ENCODE measurements around the gene DPP6. TPM values are rescaled to one million over a fixed set of nuclear protein-coding genes. Genes with fewer than 3 reads are reported as not detected.

Gene DPP6
- total and polyA plus RNA-seq, 12 donors: 0.07 to 2.1 (median 0.16) TPM; not detected in 4

- no peak for DNase-seq
- Histone ChIP-seq H3K4me3 (no peak overlapping the region), H3K36me3 (no peaks in the 10 kb centered on the region), H3K4me1 (no peaks in the 10 kb centered on the region), H3K27ac (no peak overlapping the region), H3K9me3 (no peaks in the 10 kb centered on the region), H3K27me3 (peaks cover 0 to 9% (median 0%) of the 10 kb centered on the region in 7 donors)
- TF ChIP-seq CTCF (IDR thresholded peaks at IDR 0.05): no peak
- intact Hi-C loops (cut with DNase I): no loop called here
- ATAC-seq: no peak
- 64 to 65% methylated on average over 5 of the region's 5 CpGs for WGBS, 2 donors
Measured at GRCh38 chr7:154720016-154720415, 667.8 kb downstream of the DPP6 start.

GRCh38 chr7:154721086-154721485, 668.9 kb downstream of the DPP6 start:
- TF ChIP-seq CTCF (IDR thresholded peaks at IDR 0.05): no peak
- no peak overlapping the region for H3K4me3 ChIP-seq
- DNase-seq (no peak), ATAC-seq (no peak)
- WGBS, 2 donors: 73 to 82% methylated on average over 7 of the region's 7 CpGs
- no peaks in the 10 kb centered on the region for H3K36me3 ChIP-seq
- H3K27me3 ChIP-seq: peaks cover 0 to 9% (median 0%) of the 10 kb centered on the region in 7 donors
- H3K9me3 ChIP-seq: peaks cover 0 to 8% (median 3%) of the 10 kb centered on the region in 11 donors
- H3K4me1 ChIP-seq: no peaks in the 10 kb centered on the region
- intact Hi-C loops (cut with DNase I): no loop called here
- H3K27ac ChIP-seq: no peak overlapping the region

GRCh38 chr7:154726368-154726767, 674.2 kb downstream of the DPP6 start:
- 74 to 75% methylated on average over 4 of the region's 4 CpGs for WGBS, 2 donors
- ATAC-seq (no peak), DNase-seq (no peak)
- TF ChIP-seq CTCF (IDR thresholded peaks at IDR 0.05): no peak
- no peak overlapping the region for H3K4me3 ChIP-seq
- H3K9me3 ChIP-seq: peaks cover 0 to 16% (median 6%) of the 10 kb centered on the region in 11 donors
- H3K36me3 ChIP-seq: no peaks in the 10 kb centered on the region
- intact Hi-C loops (cut with DNase I): no loop called here
- no peaks in the 10 kb centered on the region for H3K4me1 ChIP-seq
- H3K27me3 ChIP-seq: peaks cover 0 to 4% (median 0%) of the 10 kb centered on the region in 7 donors
- no peak overlapping the region for H3K27ac ChIP-seq

DNA sequence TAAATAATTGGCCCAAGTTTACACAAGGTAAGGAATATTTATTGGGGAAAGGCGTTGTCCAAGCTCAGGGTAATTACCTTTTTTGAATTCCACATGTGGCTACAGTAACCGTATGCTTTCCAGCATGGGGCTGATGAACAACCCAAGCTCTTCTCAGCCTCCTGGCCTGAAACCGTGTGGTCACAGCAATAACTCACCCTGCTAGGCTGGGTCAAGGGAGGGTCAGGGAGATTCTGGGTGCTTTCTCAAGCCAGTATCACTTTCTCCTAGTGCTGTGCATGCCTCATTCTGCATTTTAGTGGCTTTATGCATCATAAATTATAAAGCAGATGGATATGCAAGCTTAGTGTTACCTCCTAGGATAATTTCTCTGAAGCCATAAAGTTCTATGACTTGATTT, 676.9 kb downstream of the DPP6 start:
- no peak for ATAC-seq
- peaks cover 0 to 21% (median 6%) of the 10 kb centered on the region in 11 donors for H3K9me3 ChIP-seq
- no peak overlapping the region for H3K27ac ChIP-seq
- intact Hi-C loops (cut with DNase I): no loop called here
- H3K27me3 ChIP-seq: peaks cover 0 to 4% (median 0%) of the 10 kb centered on the region in 7 donors
- no peaks in the 10 kb centered on the region for H3K36me3 ChIP-seq
- H3K4me3 ChIP-seq: no peak overlapping the region
- no peak for DNase-seq
- WGBS, 2 donors: 51 to 57% methylated on average over 3 of the region's 3 CpGs
- H3K4me1 ChIP-seq: no peaks in the 10 kb centered on the region
- TF ChIP-seq CTCF (IDR thresholded peaks at IDR 0.05): no peak
